GM18867 (cell line): ENCODE measurements around the gene ZNF791.
"Not testable (repeated sequence)": the region's sequence is repeated elsewhere in the genome, so short reads cannot be mapped to it uniquely, and the experiment has no call there.

Source experiments
- ATAC-seq: cut with Tn5 transposase; IDR thresholded peaks from one replicate; pipeline ENCODE4 v1.9.1; 2021; ENCODE audit warnings: mild to moderate bottlenecking, moderate library complexity; ENCODE audit not compliant: unreplicated experiment

The ZNF791 gene

DNA sequence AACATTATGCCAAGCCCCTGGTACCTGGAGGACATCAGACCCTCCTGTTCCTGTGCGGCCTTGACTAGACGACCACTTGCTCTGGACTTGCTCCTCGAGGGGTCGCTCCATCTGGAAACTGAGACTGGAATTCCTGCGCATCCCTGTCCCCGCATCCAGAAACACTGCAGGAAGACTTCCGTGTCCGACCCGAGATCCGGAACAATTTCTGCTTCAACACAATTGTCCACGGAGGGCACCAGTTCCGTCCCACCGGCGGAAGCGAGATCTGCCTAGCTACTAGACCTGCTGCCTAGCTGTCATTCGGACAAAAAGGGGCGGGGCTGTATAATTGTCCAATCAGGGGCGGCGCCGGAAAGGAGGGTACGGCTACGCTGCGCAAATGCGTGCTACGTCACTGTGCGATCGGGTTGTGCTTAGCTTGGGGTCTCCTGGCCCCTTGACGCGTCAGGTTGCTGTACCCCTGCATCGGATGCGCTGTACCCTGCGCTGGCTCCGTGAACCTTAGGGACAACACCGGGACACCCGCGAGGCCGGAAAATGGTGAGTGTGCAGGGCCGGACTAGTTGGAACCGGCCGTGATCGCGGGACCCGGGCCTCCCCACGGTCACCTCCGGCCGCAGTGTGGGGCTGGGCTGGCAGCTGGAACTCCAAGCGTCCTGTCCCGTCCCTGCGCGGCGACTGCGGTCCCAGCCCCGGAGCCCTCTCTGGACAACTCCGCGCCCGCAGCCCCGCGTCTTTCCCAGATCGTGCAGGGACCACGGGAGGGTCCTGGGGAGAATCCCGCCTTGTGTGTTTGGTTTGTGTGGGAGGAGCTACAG lies at the start of gene ZNF791, which contains the start of gene ZNF490:
ZNF791 (plus strand) TSS at position 381 of the 821 bp plus-strand sequence; CDS start at position 541, 160 bp downstream.
ZNF490 (minus strand) TSS at position 274 of the 821 bp plus-strand sequence; CDS start at position 141, 133 bp downstream.
- peak; percentile 72 for ATAC-seq

- no peak for ATAC-seq
Measured at GRCh38 chr19:12564016-12564664, 46.6 kb upstream of the ZNF791 start.

GRCh38 chr19:12566380-12566779 lies 44.3 kb upstream of the ZNF791 start:
- ATAC-seq: not testable (repeated sequence)

- ATAC-seq: no peak
Measured at GRCh38 chr19:12567951-12568350, 42.8 kb upstream of the ZNF791 start.

DNA sequence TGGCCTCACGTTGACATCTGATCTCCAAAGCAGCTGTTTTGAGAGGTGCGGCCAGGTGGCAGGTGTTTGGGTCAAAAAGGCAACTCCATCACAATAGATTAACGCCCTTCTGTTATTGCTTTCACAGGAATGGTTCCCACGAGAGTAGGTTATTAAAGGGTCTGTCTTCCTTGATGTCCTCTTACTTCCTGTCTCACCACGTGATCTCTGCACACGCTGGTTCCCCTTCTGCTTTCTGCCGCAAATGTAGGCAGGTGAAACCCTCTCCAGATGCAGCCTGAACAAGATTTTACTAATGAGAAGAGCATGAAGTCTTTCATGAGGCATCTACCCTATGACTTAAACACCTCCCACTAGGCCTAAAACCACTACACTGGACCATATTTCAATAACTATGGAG lies 36.7 kb upstream of the ZNF791 start:
- no peak for ATAC-seq

DNA sequence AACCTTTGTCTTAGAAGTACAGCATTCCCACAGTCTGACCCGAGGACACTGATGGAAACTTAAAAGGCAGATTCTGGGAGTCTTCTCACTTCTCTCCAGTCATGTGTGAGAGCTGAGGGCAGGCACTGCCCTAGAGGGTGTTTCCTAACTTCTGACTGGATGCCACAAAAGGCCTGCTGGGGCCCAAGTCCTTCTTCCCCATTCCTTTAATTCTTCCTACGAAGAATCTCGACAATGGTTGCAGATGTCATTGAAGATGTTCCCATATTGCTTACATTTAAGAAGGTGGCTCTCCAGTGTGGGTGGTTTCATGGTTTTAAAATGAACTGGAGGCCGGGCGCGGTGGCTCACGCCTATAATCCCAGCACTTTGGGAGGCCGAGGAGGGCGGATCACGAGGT lies 32.1 kb upstream of the ZNF791 start:
- ATAC-seq: no peak

DNA sequence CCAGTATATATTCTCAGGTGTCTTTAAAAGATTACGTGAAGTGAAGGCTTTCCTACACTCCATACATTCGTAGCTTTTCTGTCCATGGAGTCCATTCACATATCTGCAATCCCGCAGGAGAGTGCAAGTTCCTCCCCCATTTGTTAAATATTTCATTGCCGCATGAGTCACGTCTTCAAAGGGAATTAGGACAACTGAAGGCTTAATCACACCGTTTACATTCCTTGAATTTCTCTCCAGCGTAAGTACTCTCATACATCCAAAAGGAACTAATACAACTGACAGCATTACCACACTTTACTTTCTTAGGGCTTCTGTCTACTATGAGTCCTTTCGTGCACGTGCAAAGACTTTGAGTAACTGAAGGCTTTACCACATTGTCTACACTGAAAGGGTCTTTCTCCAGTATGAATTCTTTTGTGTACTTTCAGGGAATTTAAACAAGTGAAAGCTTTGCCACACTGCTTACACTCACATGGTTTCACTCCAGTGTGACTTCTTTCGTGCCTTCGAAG lies 30.5 kb upstream of the ZNF791 start:
- ATAC-seq: no peak

GRCh38 chr19:12581100-12581499 lies 29.6 kb upstream of the ZNF791 start:
- no peak for ATAC-seq

- no peak for ATAC-seq
Measured at GRCh38 chr19:12596485-12596884, 14.2 kb upstream of the ZNF791 start.

- no peak for ATAC-seq
Measured at GRCh38 chr19:12596927-12597548, 13.7 kb upstream of the ZNF791 start.

- no peak for ATAC-seq
Measured at GRCh38 chr19:12597594-12597993, 13.1 kb upstream of the ZNF791 start.

DNA sequence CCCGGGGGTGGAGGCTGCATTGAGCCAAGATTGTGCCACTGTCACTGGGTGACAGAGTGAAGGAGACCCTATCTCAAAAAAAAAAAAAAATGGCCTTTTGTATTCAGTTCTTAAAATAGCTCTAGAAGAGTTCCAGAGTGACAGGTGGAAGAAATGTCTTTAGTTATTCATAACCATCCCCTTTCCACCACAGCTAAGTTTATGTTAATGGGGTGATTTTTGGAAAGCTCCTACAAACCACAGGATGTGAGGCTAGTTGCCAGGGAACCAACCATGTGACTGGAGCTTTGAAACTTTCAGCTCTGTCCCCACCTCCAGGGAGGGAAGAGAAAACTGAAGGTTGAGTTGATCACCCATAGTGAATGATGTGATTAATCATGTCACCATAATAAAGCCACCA lies 7.0 kb upstream of the ZNF791 start:
- no peak for ATAC-seq

DNA sequence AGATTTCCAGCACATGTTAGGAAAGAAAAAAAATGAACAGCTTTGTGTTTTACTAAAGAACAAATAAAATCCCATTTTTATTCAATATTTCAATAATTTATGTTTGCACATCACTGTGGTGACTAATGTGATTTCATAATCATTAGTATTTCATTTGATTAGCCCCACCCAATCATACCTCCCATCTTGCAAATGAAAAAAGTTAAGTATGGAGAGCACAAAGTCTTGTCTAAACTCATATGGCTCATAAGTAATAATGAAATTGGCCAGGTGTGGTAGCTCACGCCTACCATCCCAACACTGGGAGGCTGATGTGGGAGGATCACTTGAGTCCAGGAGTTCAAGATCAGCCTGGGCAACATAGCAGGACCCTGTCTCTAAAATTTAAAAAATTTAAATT lies 3.9 kb upstream of the ZNF791 start:
- ATAC-seq: no peak

DNA sequence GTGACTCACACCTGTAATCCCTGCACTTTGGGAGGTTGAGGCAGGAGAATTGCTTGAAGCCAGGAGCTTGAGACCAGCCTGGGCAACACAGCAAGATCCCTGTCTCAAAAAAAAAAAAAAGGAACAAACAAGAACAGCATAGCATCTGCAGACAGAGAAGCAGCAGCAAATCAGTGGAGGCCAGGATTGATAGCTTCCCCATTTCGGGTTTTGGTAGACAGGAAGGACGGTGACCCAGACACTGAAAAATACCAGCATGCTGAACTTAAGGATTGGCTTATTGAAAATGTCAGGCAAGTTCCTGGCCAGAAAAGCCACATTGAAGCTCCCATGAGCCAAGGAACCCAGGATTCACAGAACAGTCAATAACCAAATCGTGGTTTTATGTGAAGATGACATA lies 3.1 kb upstream of the ZNF791 start:
- ATAC-seq: no peak

DNA sequence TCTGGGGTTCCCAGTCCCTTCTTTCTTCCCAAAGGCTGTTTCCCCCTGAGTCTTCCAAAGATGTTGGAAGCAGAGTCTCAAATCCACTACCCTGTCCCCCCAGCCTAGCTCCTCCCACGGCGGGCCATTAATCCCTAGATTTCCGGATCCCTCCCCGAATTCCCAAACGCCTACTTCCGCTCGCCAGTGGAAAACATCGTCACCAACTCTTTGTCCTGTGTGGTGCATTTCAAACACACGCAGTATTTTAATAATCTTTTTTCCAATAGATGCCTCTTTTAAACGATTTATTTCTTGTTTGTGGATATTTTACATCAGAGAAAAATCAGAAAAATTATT lies 610 bp downstream of the ZNF791 start:
- no peak for ATAC-seq

DNA sequence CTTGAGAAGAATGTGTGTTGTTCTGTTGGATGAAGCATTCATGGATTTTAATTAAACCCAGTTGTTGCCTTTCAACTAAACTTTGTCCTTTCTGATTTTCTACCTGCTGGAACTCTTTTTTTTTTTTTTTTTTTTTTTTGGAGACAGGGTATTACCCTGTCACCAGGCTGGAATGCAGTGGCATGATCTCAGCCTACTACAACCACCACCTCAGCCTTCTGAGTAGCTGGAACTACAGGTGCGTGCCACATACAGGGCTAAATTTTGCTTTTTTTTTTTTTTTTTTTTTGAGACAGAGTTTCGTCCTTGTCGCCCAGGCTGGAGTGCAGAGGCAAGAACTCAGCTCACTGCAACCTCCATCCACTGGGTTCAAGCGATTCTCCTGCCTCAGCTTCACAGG lies 6.9 kb downstream of the ZNF791 start:
- no peak for ATAC-seq

- ATAC-seq: not testable (repeated sequence)
Measured at GRCh38 chr19:12621253-12622024, 10.7 kb downstream of the ZNF791 start.

GRCh38 chr19:12623361-12624031 lies 12.8 kb downstream of the ZNF791 start:
- no peak for ATAC-seq

GRCh38 chr19:12626958-12627357 lies 16.2 kb downstream of the ZNF791 start:
- ATAC-seq: no peak
